H1 (cell line): ENCODE results near the gene HACL1. TPM values are rescaled to one million over a fixed set of nuclear protein-coding genes. Genes with fewer than 3 reads are reported as not detected.

ENCODE experiments used
- CBX8 ChIP-seq: fragments of 300-800, 300-1000 bp; sonication (generic); IDR thresholded peaks from 2 replicates; pipeline ENCODE4 v1.7.1; 2016; ENCODE audit warnings: low read depth, low read length, borderline replicate concordance
- CHD1 ChIP-seq: IDR thresholded peaks from 2 replicates; pipeline ENCODE4 v1.6.1; 2012; ENCODE audit warnings: low read depth, low read length, improper control_type of control experiment
- JUN ChIP-seq: IDR thresholded peaks from 2 replicates; pipeline ENCODE4 v1.6.1; 2011; ENCODE audit warnings: low read depth, mild to moderate bottlenecking, improper control_type of control experiment, low read length
- JUND ChIP-seq: IDR thresholded peaks from 2 replicates; pipeline ENCODE4 v1.6.1; 2011; ENCODE audit warnings: mild to moderate bottlenecking, improper control_type of control experiment, low read length
- NRF1 ChIP-seq: IDR thresholded peaks from 2 replicates; pipeline ENCODE4 v1.6.1; 2011; ENCODE audit warnings: mild to moderate bottlenecking, low read depth, low read length, improper control_type of control experiment
- SIX5 ChIP-seq: IDR thresholded peaks from 2 replicates; pipeline ENCODE4 v1.6.1; 2011; ENCODE audit warnings: mild to moderate bottlenecking, low read depth, low read length
- SP2 ChIP-seq: IDR thresholded peaks from 2 replicates; pipeline ENCODE4 v1.6.1; 2012; ENCODE audit warnings: mild to moderate bottlenecking, low read length, inconsistent platforms
- SP4 ChIP-seq: IDR thresholded peaks from 2 replicates; pipeline ENCODE4 v1.6.1; 2012; ENCODE audit warnings: low read length, inconsistent platforms
- YY1 ChIP-seq: IDR thresholded peaks from 2 replicates; pipeline ENCODE4 v1.6.1; 2011; ENCODE audit warnings: low read depth, mild to moderate bottlenecking, low read length
- polyA plus RNA-seq, 7 experiments: library from polyadenylated mRNA; depleted of rRNA in 3 of 7; stranded (reverse) in 5 of 7; unstranded in 2 of 7; fragments of >200 nt in 5 of 7; fragments of 200-250 nt in 2 of 7; gene quantifications; 1 replicate in 5 of 7; 2 replicates in 1 of 7; 4 replicates in 1 of 7; pipeline versions ENCODE4 v1.2.1 to v1.2.3, GENCODE V29; 2011 to 2013; ENCODE audit warnings: missing spikeins in 2 of 7, mixed read lengths in 2 of 7
- total RNA-seq: library from RNA; stranded (reverse); fragmentation: NEBNext Ultra II Directional; extraction: Animal tissue kit (Norgen Biotek cat#: 25700); gene quantifications from 2 replicates; pipeline ENCODE4 v1.2.1, GENCODE V29; 2021

Gene HACL1
- total and polyA plus RNA-seq, 2 of the 8 experiments (the other 6 are each of a cell fraction or from before 2014, with no cell fraction given), result 38.2 to 46.0 TPM

- no peak for TF ChIP-seq JUN
- no peak for TF ChIP-seq SP2
- no peak for TF ChIP-seq YY1
- TF ChIP-seq SP4, result no peak
- TF ChIP-seq SIX5, result no peak
- TF ChIP-seq NRF1, result no peak
- TF ChIP-seq CHD1, result no peak
- no peak for TF ChIP-seq CBX8
- no peak for TF ChIP-seq JUND
- TF ChIP-seq, all 59 proteins: peak for 0
These were observed 47.6 kb downstream of the HACL1 start (continued) for GRCh38 chr3:15553749-15554148.
